Skin epidermis (tissue), 12 donors: Measurements from ENCODE around the gene PEX1.
"Not testable (repeated sequence)": the region's sequence is repeated elsewhere in the genome, so short reads cannot be mapped to it uniquely, and the experiment has no call there.

Source experiments
- H3K27ac ChIP-seq, 21 experiments: fragments of 200-600 bp; sonication (generic) in 11 of 21; one replicate each; pipeline ENCODE4 v1.5.0; 2020; ENCODE audit warnings: mild to moderate bottlenecking in 3 of 21, inconsistent platforms in 2 of 21, moderate library complexity in 2 of 21
- H3K4me3 ChIP-seq, 7 experiments: fragments of 200-600 bp; sonication (generic) in 2 of 7; one replicate each; pipeline ENCODE4 v1.5.0; 2020; ENCODE audit warnings: inconsistent platforms in 2 of 7, mild to moderate bottlenecking in 2 of 7, moderate library complexity in 1 of 7

Gene PEX1

DNA sequence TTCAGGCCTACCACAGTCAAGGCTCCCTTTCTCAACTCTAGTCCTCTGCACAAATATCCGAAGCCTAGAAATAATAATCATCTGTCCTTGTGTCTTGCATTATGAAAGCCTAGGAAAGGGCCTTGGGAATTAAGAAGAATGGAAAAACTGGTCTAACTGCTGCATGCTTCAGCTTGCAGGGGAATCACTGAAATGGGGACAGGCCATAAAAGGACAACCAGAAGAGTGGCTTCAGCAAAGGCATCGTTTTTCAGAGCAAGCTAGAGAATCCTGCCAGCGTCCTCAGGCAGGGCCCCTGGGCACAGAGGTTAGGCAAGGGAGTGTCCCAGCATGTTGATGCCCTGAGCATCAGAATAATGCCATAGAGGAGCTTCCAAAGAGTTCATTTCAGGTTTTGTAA lies 63.8 kb downstream of the PEX1 start:
- Histone ChIP-seq H3K4me3 (no peak overlapping the region), H3K27ac (peak overlapping the region in 7 of 21 experiments; percentile 1 to 65 (median 47))

DNA sequence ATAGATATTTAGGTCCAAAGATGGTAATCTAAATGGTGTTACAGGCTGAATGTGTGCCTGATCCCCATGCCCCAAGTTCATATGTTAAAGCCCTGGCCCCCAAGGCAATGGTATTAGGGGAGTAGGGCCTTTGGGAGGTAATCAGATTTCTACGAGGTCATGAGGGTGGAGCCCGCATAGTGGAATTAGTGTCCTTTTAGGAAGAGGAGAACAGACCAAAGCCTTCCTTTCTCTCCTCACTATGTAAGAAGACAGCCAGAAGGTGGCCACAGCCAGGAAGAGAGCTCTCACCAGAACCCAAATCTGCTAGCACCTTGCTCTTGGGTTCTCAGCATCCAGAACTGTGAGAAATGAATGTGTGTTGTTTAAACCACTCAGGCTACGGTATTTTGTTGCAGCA lies 65.8 kb downstream of the PEX1 start:
- H3K4me3 ChIP-seq: no peak overlapping the region
- H3K27ac ChIP-seq: no peak overlapping the region

DNA sequence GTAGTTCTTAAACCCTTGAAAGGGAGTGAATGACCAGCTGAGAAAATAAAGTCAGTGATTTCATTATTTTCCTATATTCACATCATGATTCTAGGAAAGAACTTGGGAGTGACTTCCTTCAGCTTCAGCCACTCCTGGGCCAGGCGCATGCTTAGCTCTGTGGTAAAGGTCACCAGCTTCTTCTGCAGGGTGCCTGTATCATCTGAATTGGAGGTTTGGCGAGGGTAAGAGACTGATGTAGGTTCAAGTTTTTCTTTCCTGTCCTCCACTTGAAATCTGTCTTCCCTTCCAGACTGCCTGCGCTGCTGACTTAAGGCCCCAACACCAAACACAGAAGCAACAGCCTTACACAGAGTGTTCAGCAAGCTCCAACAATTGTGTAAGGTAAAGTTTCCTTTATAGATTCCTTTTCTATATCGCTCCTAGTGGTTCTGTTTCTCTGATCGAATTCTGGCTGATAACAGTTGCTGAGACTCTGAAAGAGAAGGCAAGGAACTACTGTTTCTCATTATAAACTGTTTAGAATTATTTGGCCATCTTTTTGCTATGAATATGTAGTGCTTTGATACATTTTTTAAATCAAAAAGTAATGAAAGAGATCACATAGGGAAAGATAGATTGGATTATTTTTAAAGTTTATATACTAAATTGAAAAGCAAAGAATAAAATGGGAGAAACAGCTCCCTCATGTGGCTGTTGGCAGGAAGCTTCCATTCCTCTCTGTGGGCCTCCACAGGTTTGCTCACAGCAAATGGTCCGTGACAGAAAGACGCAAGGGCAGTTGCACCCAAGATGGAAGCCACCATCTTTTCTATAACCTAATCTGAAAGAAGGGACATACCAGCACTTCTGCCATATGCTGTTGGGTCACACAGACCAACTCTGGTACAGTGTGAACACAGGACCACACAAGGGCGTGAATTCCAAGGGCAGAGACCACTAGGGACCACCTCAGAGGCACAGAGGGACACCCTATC lies 67.0 kb downstream of the PEX1 start:
- Histone ChIP-seq H3K27ac (peak overlapping the region in 2 of 21 experiments; percentile 4), H3K4me3 (no peak overlapping the region)

DNA sequence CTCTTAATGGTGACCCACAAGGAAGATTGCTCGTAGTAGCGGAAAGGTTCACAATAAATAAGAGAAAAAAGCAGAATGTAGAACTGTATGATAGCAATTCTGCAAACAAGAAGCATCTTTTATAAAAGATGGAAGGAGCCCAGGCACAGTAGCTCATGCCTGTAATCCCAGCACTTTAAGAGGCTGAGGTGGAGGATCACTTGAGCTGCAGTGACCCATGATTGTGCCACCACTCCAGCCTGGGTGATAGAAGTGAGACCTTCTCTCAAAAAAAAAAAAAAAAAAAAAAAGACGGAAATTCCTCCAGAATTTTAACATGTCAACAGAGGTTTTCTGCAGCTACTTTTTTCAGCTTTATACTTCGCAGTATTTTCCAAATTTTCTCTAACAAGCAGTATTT lies 67.8 kb downstream of the PEX1 start:
- no peak overlapping the region for H3K4me3 ChIP-seq

DNA sequence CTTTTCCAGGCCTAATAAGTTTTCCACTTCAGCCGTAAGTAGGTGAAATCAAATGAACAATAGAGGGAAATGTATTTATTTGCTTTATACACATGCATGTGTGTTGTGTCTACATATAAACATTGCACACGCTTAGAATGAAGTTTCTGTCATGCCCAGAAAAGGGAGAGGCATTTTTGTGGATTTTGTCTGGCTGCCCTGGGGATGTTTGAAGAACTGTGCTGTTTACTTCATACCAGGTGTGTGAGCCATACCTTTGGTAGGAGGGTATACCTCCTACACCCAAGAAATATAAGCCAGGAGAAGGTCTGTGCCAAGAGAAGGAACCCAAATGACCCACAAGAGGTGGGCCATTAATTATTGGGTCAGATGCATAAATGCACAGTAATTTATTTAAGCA lies 68.2 kb downstream of the PEX1 start:
- H3K27ac ChIP-seq: peak overlapping the region in 1 of 21 experiments; percentile 45
- no peak overlapping the region for H3K4me3 ChIP-seq

More for the DNA sequence above, 67.8 kb downstream of the PEX1 start:
- H3K27ac ChIP-seq: peak overlapping the region in 1 of 21 experiments; percentile 4

DNA sequence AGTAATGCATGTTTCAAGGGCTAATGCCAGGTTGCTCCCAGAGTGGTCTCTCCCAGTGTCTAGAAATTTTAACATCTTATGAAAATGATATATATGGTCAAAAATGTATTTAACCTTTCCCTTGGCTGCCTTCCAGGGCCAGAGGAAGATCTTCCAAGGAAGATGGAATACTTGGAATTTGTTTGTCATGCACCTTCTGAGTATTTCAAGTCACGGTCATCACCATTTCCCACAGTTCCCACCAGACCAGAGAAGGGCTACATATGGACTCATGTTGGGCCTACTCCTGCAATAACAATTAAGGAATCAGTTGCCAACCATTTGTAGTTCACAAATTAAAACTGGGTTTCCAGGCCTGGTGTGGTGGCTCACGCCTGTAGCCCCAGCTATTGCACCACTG lies 72.1 kb downstream of the PEX1 start:
- H3K4me3 ChIP-seq: no peak overlapping the region
- no peak overlapping the region for H3K27ac ChIP-seq

DNA sequence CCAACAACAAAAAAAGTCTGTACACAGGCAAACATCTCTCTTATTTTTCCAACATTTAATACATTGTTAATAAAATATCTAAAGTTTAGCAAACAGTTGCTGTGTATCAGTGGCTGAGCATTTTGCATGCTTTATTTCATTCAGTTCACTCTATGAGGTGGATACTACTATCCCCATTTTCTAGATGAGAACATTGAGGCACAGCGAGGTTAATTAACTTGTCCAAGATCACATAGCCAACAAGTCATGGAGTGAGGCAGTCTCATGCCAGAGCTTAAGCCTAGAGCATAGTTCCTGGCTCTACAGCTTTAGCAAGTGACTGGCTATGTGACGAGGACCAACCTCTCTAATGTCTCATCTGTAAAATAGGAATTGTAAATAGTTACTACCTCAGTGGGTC lies 76.7 kb downstream of the PEX1 start:
- Histone ChIP-seq H3K4me3 (no peak overlapping the region), H3K27ac (no peak overlapping the region)

DNA sequence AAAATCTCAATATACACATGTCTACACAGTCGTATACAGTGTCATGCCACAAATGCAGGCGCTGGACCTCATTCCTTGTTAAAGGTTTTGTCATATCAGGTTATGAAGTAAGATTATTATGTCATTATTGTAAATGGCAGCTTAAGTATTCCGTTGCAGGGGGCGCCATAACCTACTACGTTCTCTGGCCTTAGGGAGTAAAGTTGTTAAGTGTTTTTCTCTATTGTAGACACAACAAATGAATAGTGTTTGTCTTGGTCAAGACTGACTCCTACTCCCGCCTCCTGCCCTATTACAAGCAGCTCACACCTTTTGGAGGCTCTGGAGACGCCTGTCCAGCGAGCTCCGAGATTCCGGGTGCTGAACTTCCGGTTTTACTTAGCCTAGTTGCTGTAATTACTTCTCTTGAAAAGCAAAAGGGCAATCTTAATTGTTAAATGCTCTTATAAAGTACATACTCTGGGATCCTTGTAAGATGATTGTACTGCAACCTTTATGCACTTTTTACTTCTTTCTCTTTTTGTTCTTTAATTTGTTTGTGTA lies 80.0 kb downstream of the PEX1 start:
- H3K27ac ChIP-seq: peak overlapping the region; percentile 88 to 99 (median 98)

DNA sequence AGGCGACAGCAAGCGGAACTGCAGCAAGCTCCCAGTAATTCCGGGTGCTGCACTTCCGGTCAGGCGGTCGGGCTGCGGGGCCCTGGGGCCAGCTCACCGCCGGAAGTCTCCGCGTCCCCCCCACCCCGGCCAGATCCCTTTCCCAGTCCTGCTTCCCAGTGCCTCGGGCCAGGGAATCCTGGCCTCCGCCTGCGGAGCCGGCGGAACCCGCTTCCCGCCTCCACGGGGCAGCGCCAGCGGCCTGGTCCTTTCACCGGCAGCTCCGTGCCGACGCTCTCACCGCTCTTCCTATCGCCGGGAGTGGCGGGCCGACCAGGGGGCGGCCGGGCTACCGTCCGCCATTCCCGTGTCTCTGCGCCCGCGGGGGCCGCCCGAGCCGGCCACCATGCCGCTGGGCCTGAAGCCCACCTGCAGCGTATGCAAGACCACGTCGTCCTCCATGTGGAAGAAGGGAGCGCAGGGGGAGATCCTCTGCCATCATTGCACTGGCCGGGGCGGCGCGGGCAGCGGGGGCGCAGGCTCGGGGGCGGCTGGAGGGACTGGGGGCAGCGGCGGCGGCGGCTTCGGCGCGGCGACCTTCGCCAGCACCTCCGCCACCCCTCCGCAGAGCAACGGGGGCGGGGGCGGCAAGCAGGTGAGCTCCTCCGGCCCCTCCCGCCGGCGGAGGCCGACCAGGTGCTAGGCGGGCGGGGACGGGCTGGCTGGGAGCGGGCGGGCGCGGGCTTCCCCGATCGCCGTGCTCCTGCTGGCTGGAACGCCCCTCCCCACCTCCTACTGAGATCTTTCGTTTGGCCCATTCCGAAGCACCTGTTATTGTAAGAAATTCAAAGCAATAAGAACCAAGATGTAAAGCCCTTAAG lies 80.7 kb downstream of the PEX1 start, which contains the start of gene GATAD1:
Gene GATAD1 (plus strand): TSS at position 138 of the 860 bp plus-strand sequence. CDS start 248 bp downstream, at position 386.
- Histone ChIP-seq H3K27ac (peak within 1 kb of the TSS; percentile 88 to 99 (median 98)), H3K4me3 (peak within 1 kb of the TSS; percentile 77 to 95 (median 89))

More for the DNA sequence above, 80.0 kb downstream of the PEX1 start:
- peak overlapping the region; percentile 77 to 95 (median 89) for H3K4me3 ChIP-seq

DNA sequence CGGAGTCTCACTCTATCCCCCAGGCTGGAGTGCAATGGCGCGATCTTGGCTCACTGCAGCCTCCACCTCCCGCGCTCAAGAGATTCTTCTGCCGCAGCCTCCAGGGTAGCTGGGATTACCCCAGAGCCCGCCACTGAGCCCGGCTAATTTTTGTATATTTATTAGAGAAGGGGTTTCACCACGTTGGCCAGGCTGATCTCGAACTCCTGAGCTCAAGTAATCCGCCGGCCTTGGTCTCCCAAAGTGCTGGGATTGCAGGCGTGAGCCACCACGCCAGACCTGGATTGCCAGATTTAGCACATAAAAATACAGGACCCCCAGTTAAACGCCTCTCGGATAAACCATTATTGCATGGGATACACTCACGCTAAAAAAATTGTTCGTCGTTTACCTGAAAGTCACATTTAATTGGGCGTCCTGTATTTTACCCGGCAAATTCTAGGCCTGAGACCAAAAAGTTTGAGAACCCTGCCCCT lies 81.4 kb downstream of the PEX1 start:
- peak overlapping the region; percentile 77 to 95 (median 89) for H3K4me3 ChIP-seq
- peak overlapping the region in 20 of 21 experiments; percentile 88 to 99 (median 98) for H3K27ac ChIP-seq

DNA sequence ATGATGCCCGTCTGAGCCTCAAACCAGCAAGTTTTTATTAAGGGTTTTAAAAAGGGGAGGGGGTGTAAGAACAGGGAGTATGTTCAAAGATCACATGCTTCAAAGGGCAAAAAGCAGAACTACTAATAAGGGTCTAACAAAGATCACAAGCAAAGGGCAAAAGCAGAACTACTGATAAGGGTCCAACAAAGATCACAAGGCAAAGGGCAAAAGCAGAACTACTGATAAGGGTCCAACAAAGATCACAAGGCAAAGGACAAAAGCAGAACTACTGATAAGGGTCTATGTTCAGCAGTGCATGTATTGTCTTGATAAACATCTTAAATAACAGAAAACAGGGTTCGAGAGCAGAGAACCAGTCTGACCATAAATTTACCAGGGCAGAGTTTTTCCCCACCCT lies 85.6 kb downstream of the PEX1 start:
- H3K27ac ChIP-seq, H3K4me3 ChIP-seq: not testable (repeated sequence)

DNA sequence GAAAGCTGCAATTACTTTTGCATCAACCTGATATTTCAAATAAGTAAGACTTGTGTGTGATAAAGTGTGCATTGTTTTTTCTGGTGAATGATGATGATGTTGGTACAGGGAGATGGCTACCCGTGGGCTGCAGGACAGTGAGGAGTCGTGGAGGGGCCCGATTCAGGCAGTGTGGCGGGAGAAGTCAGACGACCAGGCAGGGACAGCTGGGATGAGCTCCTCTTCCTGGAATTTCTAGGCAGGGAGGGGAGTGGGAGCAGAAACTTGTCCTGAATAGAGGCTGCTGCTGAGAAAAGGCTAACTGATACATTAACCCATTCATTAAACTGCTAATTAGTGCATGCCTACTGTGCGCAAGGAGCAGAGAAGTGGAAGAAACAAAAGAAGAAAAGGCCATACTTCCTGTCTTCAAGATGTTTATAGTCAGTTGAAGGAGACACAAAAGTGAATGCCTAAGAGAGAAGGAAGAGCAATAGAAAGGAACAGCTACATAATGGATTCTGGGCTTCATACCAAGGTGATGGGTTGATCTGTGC lies 90.3 kb downstream of the PEX1 start:
- H3K27ac ChIP-seq: no peak overlapping the region
- no peak overlapping the region for H3K4me3 ChIP-seq
